Measurements from ENCODE around the gene DSE.
"Not testable (repeated sequence)": the region's sequence is repeated elsewhere in the genome, so short reads cannot be mapped to it uniquely, and the experiment has no call there.

The DSE gene

GRCh38 chr6:116370760-116371119, at the start of gene DSE:
Gene DSE (plus strand): TSS chr6:116370947. CDS start chr6:116399251, 28,304 bp downstream.
- no peak for DNase-seq (ENCODE audit: low read depth)
- H3K4me3 ChIP-seq (ENCODE audit: low read depth, low read length), result peak within 1 kb of the TSS; percentile 86

DNA sequence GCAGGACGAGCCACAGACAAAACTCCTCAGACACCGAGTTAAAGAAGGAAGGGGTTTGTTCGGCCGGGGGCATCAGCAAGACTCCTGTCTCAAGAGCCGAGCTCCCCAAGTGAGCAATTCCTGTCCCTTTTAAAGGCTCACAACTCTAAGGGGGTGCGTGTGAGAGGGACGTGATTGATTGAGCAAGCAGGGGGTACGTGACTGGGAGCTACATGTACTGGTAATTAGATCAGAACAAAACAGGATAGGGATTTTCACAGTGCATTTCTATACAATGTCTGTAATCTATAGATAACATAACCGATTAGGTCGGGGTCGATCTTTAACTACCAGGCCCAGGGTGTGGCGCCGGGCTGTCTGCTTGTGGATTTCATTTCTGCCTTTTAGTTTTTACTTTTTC, 48.8 kb upstream of the DSE start:
- not testable (repeated sequence) for DNase-seq (ENCODE audit: low read depth); H3K4me3 ChIP-seq (ENCODE audit: low read depth, low read length)

More at GRCh38 chr6:116370760-116371119, at the start of gene DSE:
- TF ChIP-seq, protein P1, sequence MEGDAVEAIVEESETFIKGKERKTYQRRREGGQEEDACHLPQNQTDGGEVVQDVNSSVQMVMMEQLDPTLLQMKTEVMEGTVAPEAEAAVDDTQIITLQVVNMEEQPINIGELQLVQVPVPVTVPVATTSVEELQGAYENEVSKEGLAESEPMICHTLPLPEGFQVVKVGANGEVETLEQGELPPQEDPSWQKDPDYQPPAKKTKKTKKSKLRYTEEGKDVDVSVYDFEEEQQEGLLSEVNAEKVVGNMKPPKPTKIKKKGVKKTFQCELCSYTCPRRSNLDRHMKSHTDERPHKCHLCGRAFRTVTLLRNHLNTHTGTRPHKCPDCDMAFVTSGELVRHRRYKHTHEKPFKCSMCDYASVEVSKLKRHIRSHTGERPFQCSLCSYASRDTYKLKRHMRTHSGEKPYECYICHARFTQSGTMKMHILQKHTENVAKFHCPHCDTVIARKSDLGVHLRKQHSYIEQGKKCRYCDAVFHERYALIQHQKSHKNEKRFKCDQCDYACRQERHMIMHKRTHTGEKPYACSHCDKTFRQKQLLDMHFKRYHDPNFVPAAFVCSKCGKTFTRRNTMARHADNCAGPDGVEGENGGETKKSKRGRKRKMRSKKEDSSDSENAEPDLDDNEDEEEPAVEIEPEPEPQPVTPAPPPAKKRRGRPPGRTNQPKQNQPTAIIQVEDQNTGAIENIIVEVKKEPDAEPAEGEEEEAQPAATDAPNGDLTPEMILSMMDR (IDR thresholded peaks at IDR 0.05; ENCODE audit: low read depth, low read length, missing control alignments), result no peak

GRCh38 chr6:116323863-116324262, 46.9 kb upstream of the DSE start:
- TF ChIP-seq, protein P1 (IDR thresholded peaks at IDR 0.05; ENCODE audit: low read depth, low read length, missing control alignments), result no peak
- H3K4me3 ChIP-seq (ENCODE audit: low read depth, low read length), result no peak overlapping the region

DNA sequence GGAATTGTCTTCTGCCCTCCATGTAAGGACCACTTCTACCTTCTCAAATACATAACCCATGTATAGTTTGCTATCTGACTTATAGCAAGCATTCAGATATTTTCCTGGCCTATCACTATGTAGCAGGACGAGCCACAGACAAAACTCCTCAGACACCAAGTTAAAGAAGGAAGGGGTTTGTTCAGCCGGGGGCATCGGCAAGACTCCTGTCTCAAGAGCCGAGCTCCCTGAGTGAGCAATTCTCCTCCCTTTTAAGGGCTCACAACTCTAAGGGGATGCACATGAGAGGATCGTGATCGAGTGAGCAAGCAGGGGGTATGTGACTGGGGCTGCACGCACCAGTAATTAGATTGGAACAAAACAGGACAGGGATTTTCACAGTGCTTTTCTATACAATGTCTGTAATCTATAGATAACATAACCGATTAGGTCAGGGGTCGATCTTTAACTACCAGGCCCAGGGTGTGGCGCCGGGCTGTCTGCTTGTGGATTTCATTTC, 45.1 kb upstream of the DSE start:
- H3K4me3 ChIP-seq (ENCODE audit: low read depth, low read length); DNase-seq (ENCODE audit: low read depth): not testable (repeated sequence)

More at GRCh38 chr6:116323863-116324262, 46.9 kb upstream of the DSE start:
- no peak for DNase-seq (ENCODE audit: low read depth)

GRCh38 chr6:116326181-116326671, 44.5 kb upstream of the DSE start:
- no peak for DNase-seq (ENCODE audit: low read depth)
- no peak overlapping the region for H3K4me3 ChIP-seq (ENCODE audit: low read depth, low read length)
- TF ChIP-seq, protein P1 (IDR thresholded peaks at IDR 0.05; ENCODE audit: low read depth, low read length, missing control alignments), result no peak

DNA sequence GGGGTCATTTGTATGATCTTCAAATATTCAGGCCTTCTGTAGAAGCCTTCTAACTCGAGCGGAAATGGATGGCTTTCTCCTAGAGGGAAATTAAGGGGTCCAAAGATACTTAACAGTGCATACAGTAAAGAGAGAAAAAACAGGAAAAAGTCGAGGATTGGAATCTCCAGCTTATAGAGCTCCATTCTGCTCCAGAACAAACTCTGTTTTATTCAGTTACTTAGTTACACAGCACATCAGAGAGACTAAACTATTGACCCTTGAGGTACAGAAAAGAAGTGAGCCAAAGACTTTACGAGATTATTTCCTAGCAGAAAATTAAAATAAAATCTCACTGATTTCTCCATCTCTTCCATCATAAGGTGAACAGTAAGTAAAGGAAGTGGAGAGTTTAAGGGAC, 43.8 kb upstream of the DSE start:
- H3K4me3 ChIP-seq (ENCODE audit: low read depth, low read length), result no peak overlapping the region
- DNase-seq (ENCODE audit: low read depth), result no peak
- TF ChIP-seq, protein P1 (IDR thresholded peaks at IDR 0.05; ENCODE audit: low read depth, low read length, missing control alignments), result no peak

GRCh38 chr6:116327803-116328527, 42.8 kb upstream of the DSE start:
- no peak overlapping the region for H3K4me3 ChIP-seq (ENCODE audit: low read depth, low read length)
- no peak for DNase-seq (ENCODE audit: low read depth)

More at GRCh38 chr6:116327803-116328527, 42.8 kb upstream of the DSE start:
- TF ChIP-seq, protein P1 (IDR thresholded peaks at IDR 0.05; ENCODE audit: low read depth, low read length, missing control alignments), result no peak
